H4 (cell line): ENCODE data around the gene FBLIM1. TPM values are rescaled to one million over a fixed set of nuclear protein-coding genes. Genes with fewer than 3 reads are reported as not detected.

Experiments used
- DNase-seq: peaks from one replicate; pipeline ENCODE4 v3.0.0-alpha.2; 2015; ENCODE audit warnings: low spot score
- total RNA-seq: library from RNA; depleted of rRNA; stranded (reverse); fragments of >200 nt; shearing (Covaris generic); gene quantifications from 2 replicates; pipeline ENCODE4 v1.2.3, GENCODE V29; 2014

Gene FBLIM1
- total RNA-seq, 1 experiment from 2014 or later, result 33.0 TPM

- DNase-seq, result no peak
Observed at GRCh38 chr1:15748264-15748663, 10.3 kb upstream of the FBLIM1 start.

- DNase-seq, result no peak
Observed at GRCh38 chr1:15748690-15749398, 9.8 kb upstream of the FBLIM1 start.

- DNase-seq, result no peak
Observed at GRCh38 chr1:15749399-15750291, 8.9 kb upstream of the FBLIM1 start.

GRCh38 chr1:15750924-15751323, 7.7 kb upstream of the FBLIM1 start:
- no peak for DNase-seq

- no peak for DNase-seq
Observed at GRCh38 chr1:15751717-15752116, 6.9 kb upstream of the FBLIM1 start.

GRCh38 chr1:15753776-15754175, 4.8 kb upstream of the FBLIM1 start:
- no peak for DNase-seq

- no peak for DNase-seq
Observed at GRCh38 chr1:15755021-15755645, 3.5 kb upstream of the FBLIM1 start.

GRCh38 chr1:15755646-15756040, 3.0 kb upstream of the FBLIM1 start:
- DNase-seq, result no peak

- DNase-seq, result no peak
Observed at GRCh38 chr1:15756143-15757015, 2.2 kb upstream of the FBLIM1 start.

GRCh38 chr1:15757016-15757543, 1.5 kb upstream of the FBLIM1 start:
- DNase-seq, result no peak

GRCh38 chr1:15757575-15758342, 836 bp upstream of the FBLIM1 start:
- DNase-seq, result no peak

- no peak for DNase-seq
Observed at GRCh38 chr1:15758953-15759661, 512 bp downstream of the FBLIM1 start.

GRCh38 chr1:15760520-15761211, 2.1 kb downstream of the FBLIM1 start:
- peak; percentile 85 for DNase-seq

- no peak for DNase-seq
Observed at GRCh38 chr1:15761366-15762128, 3.0 kb downstream of the FBLIM1 start.

GRCh38 chr1:15762546-15762945, 4.0 kb downstream of the FBLIM1 start:
- DNase-seq, result no peak

- no peak for DNase-seq
Observed at GRCh38 chr1:15764269-15764764, 5.7 kb downstream of the FBLIM1 start.

- no peak for DNase-seq
Observed at GRCh38 chr1:15764890-15765289, 6.3 kb downstream of the FBLIM1 start.

GRCh38 chr1:15765495-15766194, 7.0 kb downstream of the FBLIM1 start:
- DNase-seq, result peak; percentile 25
